Esophagus (tissue), 2 donors: ENCODE results near the gene LMO4. TPM values are rescaled to one million over a fixed set of nuclear protein-coding genes. Genes with fewer than 3 reads are reported as not detected.

ENCODE experiments used
- H3K27ac ChIP-seq, 2 donors: one replicate each; pipeline ENCODE4 v1.5.1; 2013; ENCODE audit warnings: low read depth in 2 of 2, mild to moderate bottlenecking in 2 of 2, inconsistent platforms in 1 of 2, low read length in 1 of 2, moderate library complexity in 1 of 2
- H3K27me3 ChIP-seq, 2 donors: one replicate each; pipeline ENCODE4 v1.6.1; 2013; ENCODE audit warnings: low read length in 2 of 2, control low read depth in 1 of 2, mild to moderate bottlenecking in 1 of 2; ENCODE audit not compliant: insufficient read depth in 2 of 2, control insufficient read depth in 1 of 2
- H3K36me3 ChIP-seq, 2 donors: one replicate each; pipeline ENCODE4 v1.6.1; 2013; ENCODE audit warnings: low read length in 1 of 2; ENCODE audit not compliant: control insufficient read depth in 2 of 2, insufficient read depth in 2 of 2
- H3K4me1 ChIP-seq, 2 donors: one replicate each; pipeline ENCODE4 v1.6.1; 2013; ENCODE audit warnings: low read length in 1 of 2; ENCODE audit not compliant: control insufficient read depth in 2 of 2, insufficient read depth in 2 of 2
- H3K4me3 ChIP-seq, 2 donors: one replicate each; pipeline ENCODE4 v1.5.1; 2013; ENCODE audit warnings: low read length in 2 of 2, mild to moderate bottlenecking in 2 of 2, low read depth in 1 of 2, moderate library complexity in 1 of 2
- H3K9me3 ChIP-seq, 2 donors: one replicate each; pipeline ENCODE4 v1.6.1; 2013; ENCODE audit warnings: mild to moderate bottlenecking in 2 of 2, low read depth in 1 of 2, low read length in 1 of 2, moderate library complexity in 1 of 2; ENCODE audit not compliant: control insufficient read depth in 2 of 2, insufficient read depth in 1 of 2
- WGBS, 2 donors: extraction: QIAGEN DNeasy Blood & Tissue Kit; methylation state at CpG; one replicate each; pipeline ENCODE4 v1.1.7; 2013; 5-methylcytosine and 5-hydroxymethylcytosine counted together
- polyA plus RNA-seq, 2 donors: library from polyadenylated mRNA; stranded (reverse); fragments of 200-250 nt; gene quantifications; one replicate each; pipeline ENCODE4 v1.2.3, GENCODE V29; 2013
- donor health status: healthy with polysubstance abuse.
- donor health status: Bipolar disorder and iron deficiency.

LMO4 gene
- 10 to 100 TPM; 46.7 to 76.8 TPM for polyA plus RNA-seq

- H3K4me1 ChIP-seq: no peaks in the 10 kb centered on the region
- no peaks in the 10 kb centered on the region for H3K36me3 ChIP-seq
- H3K4me3 ChIP-seq: peak within 1 kb of the TSS; percentile 72 to 88
- WGBS, 2 donors: 0% methylated on average over 72 to 93 of the region's 93 CpGs
- no peaks in the 10 kb centered on the region for H3K9me3 ChIP-seq
- H3K27ac ChIP-seq: peak within 1 kb of the TSS; percentile 94 to 99
- H3K27me3 ChIP-seq: no peaks in the 10 kb centered on the region
Observed at GRCh38 chr1:87328272-87329050, at the start of gene LMO4. LMO4 (plus strand) TSS chr1:87328880; CDS start chr1:87332016, 3,136 bp downstream.

DNA sequence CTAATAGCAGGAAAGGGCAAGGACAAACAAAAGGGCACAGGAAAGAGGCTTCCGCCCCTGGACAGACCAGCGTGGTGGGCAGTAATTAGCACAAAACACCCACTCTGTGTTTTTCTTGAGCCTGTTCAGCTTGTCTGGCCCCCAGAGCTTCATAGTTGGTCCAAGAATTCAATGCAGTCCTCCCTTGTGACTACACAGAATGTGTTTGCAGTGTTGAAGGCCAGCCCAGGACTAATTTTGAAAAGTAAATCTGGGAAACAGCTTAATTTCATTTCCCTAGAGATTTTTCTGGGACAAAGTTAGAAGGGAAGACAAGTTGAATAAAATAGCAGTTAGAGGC is 49.2 kb upstream of the LMO4 start:
- Histone ChIP-seq H3K9me3 (no peaks in the 10 kb centered on the region), H3K4me3 (no peak overlapping the region), H3K4me1 (no peaks in the 10 kb centered on the region), H3K27me3 (no peaks in the 10 kb centered on the region), H3K27ac (no peak overlapping the region), H3K36me3 (no peaks in the 10 kb centered on the region)
- 77 to 79% methylated on average over 2 of the region's 2 CpGs for WGBS, 2 donors

DNA sequence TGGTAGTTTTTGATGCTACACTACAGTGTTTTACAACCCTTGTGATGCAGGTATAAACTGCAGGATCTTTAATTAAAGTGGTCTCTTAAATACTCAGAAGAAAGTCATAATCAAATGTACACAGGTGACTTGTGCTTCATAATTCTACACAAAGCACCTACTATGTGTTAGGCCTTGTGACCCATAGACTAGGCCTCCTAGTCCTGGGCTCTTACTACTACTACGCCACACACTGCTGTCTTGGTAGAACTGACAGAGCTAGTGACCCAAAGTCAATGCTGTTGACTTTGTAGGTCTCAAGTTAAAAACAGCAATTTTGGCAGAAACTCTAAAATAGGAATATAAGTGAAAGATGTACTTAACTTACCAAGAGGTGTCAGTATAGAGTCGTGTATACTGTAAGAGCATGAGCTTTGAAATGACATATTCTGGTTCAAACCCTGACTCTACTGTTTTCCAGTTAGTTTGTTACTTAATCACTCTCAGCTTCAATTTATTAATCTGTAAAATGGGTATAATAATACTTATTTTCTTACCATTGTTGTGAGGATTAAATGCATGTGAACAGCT is 48.6 kb upstream of the LMO4 start:
- no peaks in the 10 kb centered on the region for H3K36me3 ChIP-seq
- H3K27me3 ChIP-seq: no peaks in the 10 kb centered on the region
- H3K4me3 ChIP-seq: no peak overlapping the region
- H3K27ac ChIP-seq: no peak overlapping the region
- H3K9me3 ChIP-seq: no peaks in the 10 kb centered on the region
- 76 to 82% methylated on average over 2 of the region's 2 CpGs for WGBS, 2 donors
- no peaks in the 10 kb centered on the region for H3K4me1 ChIP-seq

- H3K9me3 ChIP-seq: no peaks in the 10 kb centered on the region
- H3K4me3 ChIP-seq: no peak overlapping the region
- no peaks in the 10 kb centered on the region for H3K36me3 ChIP-seq
- WGBS, 2 donors: 75 to 78% methylated on average over 13 of the region's 13 CpGs
- H3K4me1 ChIP-seq: no peaks in the 10 kb centered on the region
- no peaks in the 10 kb centered on the region for H3K27me3 ChIP-seq
- no peak overlapping the region for H3K27ac ChIP-seq
Observed at GRCh38 chr1:87284456-87285240, 44.0 kb upstream of the LMO4 start.

DNA sequence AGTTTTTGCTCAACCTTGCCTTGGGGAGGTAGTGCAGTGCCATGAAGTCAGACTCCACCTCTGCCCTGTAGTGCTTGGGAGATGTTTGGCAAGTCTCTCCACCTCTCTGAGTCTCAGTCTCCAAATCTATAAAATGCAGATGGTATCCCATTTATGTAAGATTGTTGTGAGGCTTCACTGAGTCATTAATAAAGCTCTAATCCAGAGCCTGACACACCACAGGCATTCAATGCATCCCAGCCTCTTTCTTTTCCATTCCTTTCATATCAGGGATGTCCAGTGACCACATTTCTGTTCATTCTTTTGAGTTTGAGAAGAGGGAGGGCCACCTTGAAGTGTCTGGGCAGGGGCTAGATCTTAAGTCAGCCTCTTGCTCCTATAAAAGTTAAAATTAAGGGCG is 37.6 kb upstream of the LMO4 start:
- H3K27me3 ChIP-seq: no peaks in the 10 kb centered on the region
- H3K36me3 ChIP-seq: no peaks in the 10 kb centered on the region
- 56 to 60% methylated on average over 1 of the region's 1 CpG for WGBS, 2 donors
- no peaks in the 10 kb centered on the region for H3K4me1 ChIP-seq
- no peak overlapping the region for H3K4me3 ChIP-seq
- H3K9me3 ChIP-seq: no peaks in the 10 kb centered on the region
- H3K27ac ChIP-seq: no peak overlapping the region

DNA sequence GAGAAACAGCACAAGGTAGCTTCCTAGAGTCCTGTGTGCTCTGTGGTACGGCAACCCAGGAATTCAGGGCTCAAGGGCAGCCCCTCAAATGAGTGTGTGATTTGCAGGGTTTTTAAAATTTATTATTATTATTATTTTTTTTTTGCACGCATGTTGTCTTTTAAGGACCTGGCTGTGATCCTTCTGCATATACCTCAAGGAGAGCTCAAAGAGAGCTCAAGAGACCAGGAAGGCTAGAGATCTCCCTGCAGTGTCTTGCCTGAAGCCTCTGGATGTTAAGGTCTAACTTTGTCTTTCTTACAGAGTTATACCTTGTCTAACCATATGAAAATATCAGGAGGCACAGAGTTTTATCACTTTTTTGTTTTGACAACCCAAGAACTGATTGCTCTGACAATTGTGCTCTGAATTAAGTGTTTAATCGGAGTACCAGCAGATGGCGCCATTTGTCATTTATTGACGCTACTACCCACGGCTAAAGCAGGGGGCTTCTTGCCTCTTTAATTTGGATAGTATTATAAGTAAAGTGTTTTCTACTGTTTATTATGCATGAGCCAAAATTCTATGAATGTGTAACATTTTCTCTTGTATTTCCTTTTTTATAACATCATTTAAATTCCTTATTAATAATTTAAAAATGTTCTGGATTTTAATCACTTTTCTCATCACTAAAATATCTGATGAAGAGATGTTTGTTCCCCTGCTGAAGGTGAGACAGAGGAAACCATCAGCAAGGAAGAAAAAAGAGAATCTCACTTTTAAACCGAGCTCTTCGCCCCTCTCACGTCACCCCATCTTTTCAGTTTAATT is 35.8 kb upstream of the LMO4 start:
- Histone ChIP-seq H3K4me3 (no peak overlapping the region), H3K9me3 (no peaks in the 10 kb centered on the region), H3K36me3 (no peaks in the 10 kb centered on the region), H3K27ac (no peak overlapping the region), H3K27me3 (no peaks in the 10 kb centered on the region), H3K4me1 (no peaks in the 10 kb centered on the region)
- WGBS, 2 donors: 45 to 49% methylated on average over 9 of the region's 9 CpGs

DNA sequence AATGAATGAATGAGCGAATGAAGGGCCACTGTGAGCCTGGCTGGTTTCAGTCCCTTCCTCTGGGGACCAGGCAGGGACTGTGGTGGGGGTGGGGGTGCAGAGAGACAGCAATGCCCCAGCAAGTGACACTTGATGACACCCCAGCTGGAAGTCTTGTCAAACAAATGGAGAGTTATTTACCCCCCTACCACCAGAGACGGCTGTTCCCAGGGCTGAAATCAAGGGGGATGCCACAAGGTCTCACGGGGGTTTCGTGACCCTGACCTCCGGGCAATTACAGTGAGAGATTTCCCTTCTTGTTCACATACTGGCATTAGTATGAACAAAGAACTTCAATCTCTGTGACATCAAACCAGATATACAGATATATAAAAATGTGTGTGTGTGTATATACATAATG is 34.0 kb upstream of the LMO4 start:
- no peak overlapping the region for H3K27ac ChIP-seq
- WGBS, 2 donors: 84 to 89% methylated on average over 5 of the region's 5 CpGs
- H3K4me3 ChIP-seq: no peak overlapping the region
- no peaks in the 10 kb centered on the region for H3K36me3 ChIP-seq
- H3K27me3 ChIP-seq: no peaks in the 10 kb centered on the region
- H3K4me1 ChIP-seq: no peaks in the 10 kb centered on the region
- no peaks in the 10 kb centered on the region for H3K9me3 ChIP-seq

DNA sequence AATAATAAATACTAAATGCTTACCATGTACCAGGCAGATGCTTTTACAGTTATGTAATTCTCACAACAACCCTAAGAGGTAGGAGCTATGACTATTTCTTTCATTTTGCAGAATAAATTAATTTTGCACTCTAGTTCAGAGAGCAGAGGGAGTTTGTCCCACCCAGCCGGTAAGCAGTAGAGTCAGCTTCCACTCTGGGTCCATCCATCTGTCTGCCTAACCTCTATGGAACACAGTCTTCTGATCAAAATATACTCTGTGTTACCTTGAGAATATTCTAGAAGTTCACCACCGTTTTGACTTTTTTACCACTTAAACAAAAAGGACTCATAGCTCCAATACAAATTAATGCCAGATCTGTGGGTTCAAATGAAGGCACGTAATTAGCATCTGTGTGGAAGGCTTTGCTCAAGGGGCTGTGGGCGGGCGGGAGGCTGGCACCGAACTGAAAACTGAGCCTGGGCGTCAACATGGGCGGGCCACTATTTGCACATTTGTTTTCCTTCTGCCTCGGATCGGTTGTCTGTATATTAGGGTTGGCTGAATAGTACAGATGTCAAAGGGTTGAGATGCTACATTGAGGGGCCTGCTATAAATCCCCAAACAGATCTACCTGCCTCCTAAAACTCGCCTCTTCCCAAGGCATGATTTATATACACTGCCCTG is 33.1 kb upstream of the LMO4 start:
- Histone ChIP-seq H3K27ac (no peak overlapping the region), H3K27me3 (no peaks in the 10 kb centered on the region), H3K4me3 (no peak overlapping the region), H3K36me3 (no peaks in the 10 kb centered on the region), H3K9me3 (no peaks in the 10 kb centered on the region), H3K4me1 (no peaks in the 10 kb centered on the region)
- 60 to 65% methylated on average over 11 of the region's 11 CpGs for WGBS, 2 donors

DNA sequence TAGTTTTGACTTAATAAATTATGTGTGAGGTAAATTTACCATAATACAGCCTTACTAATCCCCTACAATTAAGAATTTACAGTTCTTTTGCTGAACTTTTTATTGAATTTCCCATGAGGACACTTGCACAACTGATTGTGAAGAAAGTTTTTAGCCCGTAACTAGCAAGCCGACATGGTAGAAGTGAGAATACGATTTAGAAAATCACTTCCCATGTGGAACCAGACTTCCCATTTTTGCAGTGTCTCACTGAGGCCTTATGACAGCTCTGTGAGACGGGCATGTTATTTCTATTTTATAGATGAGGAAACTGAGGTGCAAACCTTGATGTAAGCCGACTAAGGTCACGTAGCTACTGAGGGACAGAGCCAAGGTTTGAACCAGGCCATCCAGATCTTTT is 32.5 kb upstream of the LMO4 start:
- H3K36me3 ChIP-seq: no peaks in the 10 kb centered on the region
- no peaks in the 10 kb centered on the region for H3K9me3 ChIP-seq
- H3K27me3 ChIP-seq: no peaks in the 10 kb centered on the region
- H3K4me3 ChIP-seq: no peak overlapping the region
- H3K4me1 ChIP-seq: no peaks in the 10 kb centered on the region
- no peak overlapping the region for H3K27ac ChIP-seq
- 92 to 94% methylated on average over 6 of the region's 6 CpGs for WGBS, 2 donors
